HG03469 (cell line): ENCODE results near the gene CIDEB.

Experiments used
- ATAC-seq: cut with Tn5 transposase; IDR thresholded peaks from one replicate; pipeline ENCODE4 v1.9.1; 2021; ENCODE audit warnings: mild to moderate bottlenecking, moderate library complexity, moderate number of reproducible peaks; ENCODE audit not compliant: unreplicated experiment

The CIDEB gene

DNA sequence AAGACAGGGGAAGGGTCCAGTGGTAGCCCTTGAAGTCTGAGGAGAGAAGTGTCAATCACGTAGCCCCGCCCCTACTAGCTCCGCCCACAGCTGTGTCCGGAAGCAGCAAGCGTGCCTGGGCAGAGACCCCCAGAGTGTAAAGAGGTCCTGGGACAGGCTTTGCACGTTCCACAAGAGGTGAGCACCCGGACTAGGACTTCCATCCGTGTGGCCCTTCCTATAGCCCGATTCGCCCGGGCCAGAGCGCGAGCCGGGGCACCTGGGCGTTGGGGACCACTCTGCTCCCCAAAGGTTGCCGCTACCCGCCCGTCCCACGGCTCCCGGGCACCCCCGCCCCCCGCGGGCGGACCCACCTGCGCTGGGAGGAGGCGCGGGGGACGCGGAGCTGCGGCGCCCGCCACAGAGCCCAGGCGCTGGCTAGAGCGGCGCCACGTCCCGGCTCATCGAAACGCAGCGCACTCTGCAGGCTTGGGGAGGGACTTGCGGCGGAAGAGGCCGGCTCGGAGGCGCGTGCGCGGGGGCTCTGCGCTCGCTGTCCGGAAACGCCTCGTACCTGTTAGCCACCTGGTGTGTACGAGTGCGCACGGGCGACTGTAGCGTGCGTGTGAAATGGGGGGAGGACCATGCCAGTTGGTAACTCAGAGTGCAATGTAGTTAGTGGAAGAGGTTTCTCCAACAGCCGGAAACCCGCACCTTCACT is 36.5 kb downstream of the CIDEB start, which contains the start of gene RABGGTA:
TSS of gene RABGGTA (minus strand) at position 464 of the 700 bp plus-strand sequence. CDS start 482 bp downstream, outside the sequence.
- ATAC-seq, result peak; percentile 83

DNA sequence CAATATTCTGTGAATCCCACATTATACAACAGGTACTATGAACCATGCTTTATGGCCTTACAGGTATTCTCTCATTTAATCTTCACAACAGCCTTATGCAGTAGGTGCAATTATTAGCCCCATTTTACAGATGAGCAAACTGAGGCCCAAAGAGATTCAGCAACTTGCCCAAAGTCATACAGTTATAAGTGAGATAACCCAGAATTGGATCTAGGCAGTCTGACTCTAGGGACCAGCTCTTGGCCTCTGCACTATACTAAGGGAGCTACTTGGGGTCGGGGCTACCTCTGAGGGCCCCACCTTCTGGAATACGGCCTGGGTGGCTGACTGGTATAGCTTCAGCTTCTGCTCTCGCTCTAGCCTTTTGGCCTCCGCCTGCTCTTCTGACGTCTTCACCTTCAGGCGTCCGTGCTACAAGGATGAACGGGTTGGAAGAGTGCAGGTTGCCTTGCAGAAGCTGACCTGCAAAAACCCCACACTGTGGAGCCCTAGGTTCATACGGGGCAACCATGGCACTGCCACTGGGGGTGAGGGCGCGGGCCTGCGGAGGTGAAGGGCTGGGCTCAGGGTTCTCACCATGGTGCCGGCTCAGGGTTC is 37.1 kb downstream of the CIDEB start:
- no peak for ATAC-seq

DNA sequence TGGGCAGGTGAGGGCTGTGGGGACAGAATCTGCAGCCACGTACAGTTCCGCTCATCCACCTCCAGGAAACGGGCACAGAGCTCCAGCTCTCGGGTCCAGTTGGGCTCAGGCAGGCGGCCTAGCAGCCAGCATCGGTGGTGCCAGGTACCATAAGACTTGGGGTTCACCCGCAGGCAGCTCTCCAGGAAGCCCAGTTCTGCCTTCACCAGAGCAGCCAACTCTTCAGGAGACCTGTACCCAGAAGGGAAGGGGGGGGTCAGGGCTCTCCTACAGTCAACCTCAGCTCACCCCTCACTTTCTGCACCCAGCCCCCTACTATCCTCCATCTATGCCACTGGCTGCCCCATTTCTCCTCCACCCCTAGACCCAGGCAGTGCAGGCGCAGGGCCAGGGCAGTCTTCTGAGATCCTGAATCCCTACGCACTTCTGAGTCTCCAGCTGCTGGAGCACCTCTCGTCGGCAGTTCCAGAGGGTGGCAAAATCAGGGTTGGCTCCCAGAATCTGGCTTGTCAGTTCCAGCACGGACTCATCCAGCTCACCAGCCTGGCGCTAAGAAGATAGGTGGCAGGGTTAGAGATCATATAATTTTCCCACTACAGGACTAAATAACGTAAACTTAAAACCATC is 37.8 kb downstream of the CIDEB start:
- ATAC-seq, result no peak

DNA sequence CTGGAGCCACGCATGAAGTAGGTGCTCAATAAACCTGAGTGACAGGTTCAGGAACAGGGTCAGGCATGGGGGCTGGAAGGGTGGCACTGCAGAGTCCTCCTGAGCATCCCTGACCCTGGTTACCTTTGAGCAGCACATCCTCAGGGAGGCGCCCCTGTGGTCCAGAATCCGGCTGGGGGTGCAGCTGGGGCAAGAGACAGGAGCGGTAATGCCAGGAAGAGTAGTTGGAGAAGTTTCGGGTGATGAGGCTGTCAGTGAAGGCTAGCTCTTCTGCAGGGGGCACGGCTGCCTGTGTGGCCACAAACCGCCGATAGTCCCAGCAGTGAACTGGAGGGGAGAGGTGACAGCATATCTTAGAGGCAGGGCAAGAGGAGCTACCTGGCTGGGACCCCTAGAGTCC is 38.4 kb downstream of the CIDEB start:
- ATAC-seq, result no peak

DNA sequence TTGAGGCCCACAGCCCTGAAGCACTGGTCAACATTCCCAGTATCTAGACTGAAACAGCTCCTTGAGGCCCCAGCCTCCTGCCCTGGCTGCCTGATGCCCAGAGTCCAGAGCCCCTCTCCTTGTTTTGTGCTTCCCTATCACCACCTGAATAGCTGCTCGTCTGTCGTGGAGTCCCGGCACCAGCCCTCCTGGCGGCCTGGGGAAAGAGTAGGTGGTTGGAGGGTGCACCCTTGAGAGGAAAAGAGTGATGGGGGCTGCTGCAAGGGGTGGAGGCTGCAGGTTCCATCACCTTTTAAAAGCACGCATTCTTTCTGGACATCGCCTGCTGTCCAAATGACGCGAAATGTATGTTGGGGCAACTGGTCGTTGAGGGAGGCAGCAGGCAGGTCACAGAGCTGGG is 39.6 kb downstream of the CIDEB start:
- no peak for ATAC-seq

DNA sequence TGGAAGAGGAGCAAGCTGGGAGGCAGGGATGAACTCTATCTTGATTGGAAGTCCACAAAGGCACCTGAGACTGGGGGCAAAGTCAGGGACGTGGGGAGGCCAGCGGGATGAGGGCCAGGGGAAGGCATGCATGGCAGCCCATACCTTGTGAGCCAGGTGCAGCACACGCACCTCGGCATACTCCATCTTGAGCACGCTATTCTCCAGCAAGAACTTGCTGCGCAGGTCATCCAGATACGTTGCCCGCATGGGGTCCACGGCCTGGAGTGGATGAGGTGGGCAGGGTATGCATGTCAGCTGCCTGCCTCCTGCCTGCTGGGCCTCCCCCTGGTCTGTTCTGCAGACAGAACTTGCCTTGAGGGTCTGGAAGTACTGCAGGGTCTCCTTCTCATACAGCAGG is 40.3 kb downstream of the CIDEB start:
- no peak for ATAC-seq

DNA sequence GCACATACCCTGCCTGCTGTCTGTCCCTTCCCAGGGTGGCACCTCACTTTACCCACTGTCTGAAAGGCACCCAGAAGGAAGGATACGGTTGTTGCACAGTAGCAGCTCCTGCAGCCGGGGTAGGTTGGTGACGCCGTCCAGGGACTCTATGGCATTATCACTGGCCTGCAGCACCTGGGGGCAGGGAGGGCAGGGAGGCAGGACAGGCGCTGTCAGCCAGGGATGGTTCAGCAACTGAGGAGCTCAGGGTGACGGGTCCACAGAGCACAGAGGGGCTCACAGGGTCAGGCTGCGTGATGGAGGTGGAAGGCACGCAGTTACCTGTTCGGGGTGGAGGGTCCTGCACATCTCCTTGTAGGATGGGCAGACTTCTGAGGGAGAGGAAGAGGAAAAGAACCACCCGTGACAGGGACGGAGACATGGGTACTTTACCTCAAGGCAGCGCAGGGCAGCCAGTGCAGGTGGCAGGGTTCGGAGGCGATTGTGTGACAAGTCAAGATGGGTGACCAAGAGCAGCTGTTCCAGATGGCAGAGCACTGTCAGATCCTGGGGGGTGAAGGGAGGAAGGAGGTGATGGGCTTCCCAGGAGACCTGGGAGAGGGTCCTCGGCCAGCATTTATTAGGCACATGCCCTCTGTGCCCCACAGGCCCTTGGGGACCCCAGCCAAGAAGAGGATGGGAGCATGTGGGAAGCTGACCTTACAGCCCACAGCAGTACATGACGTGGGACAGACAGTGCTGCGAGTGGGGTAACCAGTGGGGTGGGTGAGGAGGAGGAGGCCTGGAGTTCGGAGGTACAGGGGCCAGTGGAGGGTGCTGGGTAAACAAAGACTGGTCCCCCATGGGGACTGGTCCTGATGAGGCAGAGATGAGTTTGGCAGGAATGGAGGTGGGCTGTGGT is 41.2 kb downstream of the CIDEB start:
- ATAC-seq, result no peak

DNA sequence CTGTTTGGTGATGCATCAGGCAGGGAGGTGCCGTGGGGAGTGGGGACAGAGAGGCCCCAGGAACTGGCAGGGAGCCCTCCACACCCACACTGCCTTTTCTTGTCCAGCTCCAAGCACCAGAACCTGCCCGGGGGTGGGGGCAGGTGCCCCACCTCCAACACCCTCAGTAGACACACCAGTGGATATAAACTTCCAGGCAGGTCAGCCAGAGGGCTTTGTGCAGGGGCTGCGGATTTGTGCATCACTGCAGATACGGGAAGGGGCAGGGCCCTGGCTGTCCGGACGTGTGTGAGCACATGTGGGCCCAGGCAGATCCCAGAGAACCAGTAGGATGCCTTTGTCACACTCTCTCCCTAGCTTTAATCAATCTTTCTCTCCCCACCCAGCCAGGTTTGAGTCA is 43.5 kb downstream of the CIDEB start:
- no peak for ATAC-seq

DNA sequence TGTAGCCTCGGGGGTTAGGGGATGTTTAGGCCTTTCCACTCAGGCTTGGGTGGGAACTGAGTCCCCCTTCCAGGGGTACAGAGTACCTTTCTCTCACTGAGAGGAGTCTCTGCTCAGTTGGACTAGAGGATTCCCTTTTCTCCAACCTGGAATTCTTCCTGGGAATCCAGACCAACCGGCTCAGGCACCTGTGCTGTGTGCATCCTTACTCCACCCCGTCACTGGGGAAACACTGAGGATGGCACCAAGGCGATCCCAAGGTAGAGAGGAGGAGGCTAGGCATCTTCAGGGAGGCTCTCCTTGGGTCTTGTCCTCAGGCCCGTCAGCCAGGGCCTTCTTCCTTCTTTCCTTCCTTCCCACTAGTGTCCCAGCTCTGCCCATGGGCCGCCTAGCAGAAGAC is 43.9 kb downstream of the CIDEB start:
- no peak for ATAC-seq

DNA sequence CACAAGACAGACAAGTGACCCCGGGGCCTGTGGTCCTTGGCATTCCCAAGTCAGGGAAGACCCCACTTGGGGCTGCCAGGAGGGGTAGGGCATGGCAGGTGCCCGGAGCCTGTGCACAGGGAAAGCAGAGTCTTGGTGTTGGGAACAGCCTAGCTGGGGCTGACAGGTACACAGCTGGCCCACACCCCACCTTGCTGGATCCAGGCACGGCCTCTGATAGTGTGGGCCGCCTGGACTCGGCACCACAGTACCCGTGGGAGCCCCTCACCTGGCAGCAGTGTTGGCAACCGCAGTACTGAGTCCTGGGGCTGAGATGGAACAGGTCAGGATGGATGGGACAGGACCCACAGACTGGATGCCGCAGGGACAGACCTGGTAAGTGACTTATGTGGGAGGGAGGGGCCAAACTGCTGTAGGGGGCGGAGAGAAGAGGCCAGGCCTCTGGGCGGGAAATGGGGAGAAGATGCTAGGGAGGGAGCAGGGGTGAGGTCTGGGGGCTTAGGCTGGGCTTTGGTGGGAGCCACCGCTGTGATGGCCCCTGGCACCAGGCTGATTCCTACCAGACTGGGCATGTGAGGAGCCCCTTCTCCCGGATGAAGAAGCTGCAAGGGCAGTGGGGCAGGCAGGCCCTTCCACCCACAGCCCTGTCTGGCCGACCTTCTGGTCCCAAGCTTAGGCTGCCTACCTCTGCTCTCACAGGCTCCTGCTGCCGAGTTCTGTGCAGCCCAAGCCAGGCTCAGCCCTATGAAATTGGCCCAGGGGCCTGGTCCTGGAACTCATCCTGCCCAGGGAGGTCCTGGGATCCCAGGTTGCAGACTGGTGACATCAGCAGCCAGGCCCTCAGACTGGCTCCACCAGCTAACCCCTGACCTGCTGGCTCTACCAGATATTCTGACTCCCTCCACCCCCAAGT is 44.7 kb downstream of the CIDEB start, which contains the start of gene TGM1:
TSS of gene TGM1 (minus strand) at position 357 of the 913 bp plus-strand sequence. CDS start 825 bp downstream, outside the sequence.
- no peak for ATAC-seq

DNA sequence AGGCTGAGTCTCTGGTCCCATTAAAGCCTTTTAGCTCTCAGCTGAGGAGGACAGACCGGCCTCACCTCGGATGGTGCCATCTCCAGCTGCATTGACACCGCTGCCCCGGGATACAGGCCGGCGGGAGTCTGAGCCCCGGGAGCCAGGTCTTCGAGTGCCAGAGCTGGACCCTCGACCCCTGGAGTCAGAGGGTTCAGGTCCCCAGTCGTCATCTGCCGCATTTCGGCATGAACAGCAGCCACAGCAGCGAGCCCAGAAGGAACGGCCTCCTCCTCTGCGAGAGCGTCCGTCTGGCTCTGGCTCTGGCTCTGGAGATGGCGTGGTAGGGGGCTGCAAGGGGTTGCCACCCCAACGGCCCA is 45.8 kb downstream of the CIDEB start:
- ATAC-seq, result no peak

DNA sequence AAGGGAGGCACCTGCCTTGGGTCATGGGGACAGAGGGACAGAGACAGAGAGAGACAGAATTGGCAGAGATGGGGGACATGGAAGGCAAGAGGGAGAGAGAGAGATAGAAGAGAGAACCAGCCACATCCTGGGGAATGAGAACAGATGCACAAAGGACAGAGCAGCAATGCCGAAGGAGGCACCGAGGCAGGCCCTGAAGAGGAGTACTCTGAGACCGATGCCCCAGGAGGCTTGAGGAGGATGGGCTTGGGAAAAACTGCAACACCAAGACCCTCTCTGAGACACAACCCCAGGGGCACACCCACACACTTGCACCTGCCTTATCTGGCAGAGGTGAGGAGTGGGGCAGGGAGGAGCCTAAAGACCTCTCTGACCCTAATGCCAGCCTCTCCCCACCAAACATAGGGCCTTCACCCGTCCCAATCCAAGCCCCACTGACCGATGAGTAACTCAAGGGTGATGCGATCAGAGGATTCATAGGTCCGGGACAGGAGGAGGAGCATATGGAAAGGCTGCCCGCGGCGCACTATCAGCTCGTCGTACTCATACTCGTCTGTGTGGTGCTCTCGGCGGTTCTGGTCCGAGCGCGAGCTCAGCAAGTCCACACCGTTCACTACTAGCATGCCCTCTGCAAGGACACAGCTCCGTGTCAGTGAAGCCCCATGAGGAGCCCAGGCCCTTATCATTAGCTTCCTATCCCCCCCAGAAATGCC is 46.4 kb downstream of the CIDEB start:
- ATAC-seq, result no peak

DNA sequence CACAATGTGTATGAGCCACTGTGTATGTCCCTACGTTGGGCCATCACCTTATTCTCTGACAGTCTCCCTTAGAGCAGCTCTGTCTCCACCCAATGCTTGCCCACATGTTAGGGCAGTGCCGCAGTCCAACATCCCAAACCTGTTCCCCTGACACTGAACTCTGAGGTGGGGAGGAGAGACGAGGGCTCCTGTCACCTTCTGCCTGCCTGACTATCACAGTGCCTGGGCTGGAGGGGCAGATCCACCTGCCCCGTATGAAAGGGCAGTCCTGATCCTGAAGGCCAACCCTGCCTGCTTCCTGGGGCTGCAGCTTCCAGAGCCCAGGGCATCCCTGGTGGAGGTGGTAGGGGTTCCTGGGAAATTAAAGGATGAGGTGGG is 47.0 kb downstream of the CIDEB start:
- no peak for ATAC-seq

DNA sequence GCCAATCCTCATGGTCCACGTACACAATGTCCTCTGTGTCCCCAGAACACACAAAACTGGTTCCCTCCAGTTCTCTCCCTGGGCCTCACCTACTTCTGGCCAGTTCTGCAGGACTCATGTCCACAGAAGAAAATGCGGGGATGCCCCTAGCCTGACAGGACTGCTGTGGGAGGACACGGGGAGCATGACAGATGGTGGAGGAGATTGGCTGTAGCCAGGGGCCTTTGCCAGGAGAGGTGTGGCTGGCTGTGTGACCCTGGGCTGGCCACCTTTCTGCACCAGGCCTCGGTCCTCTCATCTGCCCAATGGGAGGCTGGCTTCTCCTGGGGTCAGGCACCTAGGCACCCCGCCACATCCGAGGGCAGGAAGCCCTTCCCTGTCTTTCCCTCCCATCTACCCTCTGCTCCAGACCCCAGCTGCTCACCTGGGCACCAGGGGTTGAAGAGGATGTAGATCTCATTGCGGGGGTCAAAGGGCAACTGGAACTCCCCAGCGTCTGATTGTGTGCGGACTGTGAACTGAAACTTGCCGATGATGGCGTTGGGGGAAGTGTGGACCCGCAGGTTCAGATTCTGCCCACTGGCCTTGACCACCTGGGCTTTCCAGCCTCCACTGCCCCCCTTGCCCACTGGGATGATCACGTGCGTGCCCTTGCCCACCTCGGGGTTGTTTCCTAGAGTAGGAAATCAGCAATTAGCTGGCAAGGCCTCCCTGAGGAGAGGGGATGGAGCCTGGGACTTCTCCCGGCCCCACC is 47.6 kb downstream of the CIDEB start:
- ATAC-seq, result no peak

DNA sequence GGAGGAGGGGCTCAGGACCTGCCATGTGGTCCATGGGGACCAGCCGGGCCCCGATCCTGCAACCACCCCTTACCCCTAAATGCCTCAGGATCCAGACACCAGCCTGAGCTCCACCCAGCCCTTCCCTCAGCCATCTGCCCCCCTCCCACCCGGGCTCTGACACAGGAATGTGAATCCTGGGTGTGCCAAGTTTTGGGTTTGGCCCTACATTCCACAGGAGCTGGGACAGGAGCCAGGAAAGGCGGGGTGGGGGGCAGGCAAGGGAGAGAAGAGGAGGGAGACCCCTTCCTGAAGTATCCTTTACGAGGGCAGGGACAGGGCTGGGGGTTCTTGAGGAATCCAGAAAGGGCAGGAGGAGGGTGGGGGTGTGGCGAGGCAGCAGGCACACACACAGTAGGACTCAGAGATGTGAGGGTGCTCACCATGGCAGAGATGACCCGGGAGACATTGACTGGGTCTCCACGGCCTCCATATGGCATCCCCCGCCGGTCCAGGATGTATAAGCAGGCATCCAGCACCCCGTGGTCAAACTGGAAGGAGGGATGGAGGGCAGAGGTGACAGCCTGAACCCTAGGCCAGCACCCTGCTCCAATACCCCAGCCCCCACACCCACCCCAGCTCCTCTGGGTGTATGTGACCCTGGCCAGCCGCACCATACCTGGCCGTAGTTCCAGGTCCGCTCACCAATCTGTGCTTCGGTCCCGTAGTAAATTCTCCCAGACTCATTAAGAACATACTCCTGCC is 48.3 kb downstream of the CIDEB start:
- no peak for ATAC-seq

DNA sequence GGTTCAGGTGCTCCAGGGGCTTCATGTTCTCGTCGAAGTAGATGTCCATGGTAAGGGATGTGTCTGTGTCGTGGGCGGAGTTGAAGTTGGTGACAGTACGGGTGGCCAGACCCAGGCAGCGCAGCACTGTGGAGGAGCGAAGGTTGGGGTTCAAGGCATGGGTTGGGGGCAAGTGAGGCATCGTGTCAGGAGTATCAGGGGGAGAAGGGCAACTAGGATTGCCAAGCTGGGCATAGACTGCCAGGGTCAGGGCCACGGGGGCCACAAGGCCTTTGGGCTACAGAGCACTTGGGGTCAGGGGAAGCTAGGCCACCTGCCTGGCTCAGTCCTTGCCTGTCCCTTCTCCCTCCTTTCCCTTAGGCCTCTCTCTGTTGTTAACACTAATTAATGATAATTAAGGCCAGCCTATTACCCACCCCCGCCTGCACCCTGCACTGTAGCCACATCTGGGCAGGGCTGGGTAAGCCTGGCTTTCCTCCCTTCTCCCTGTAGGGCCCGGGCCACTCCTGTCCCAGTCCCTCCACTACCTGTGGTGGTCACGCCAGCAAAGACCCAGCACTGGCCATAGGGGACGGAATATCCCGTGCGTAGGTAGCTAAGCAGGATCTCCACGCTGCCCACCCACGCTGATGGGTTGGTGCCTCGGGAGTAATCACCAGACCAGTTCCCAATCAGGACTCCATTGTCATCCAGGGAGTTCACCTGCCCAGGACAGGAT is 49.1 kb downstream of the CIDEB start:
- no peak for ATAC-seq

DNA sequence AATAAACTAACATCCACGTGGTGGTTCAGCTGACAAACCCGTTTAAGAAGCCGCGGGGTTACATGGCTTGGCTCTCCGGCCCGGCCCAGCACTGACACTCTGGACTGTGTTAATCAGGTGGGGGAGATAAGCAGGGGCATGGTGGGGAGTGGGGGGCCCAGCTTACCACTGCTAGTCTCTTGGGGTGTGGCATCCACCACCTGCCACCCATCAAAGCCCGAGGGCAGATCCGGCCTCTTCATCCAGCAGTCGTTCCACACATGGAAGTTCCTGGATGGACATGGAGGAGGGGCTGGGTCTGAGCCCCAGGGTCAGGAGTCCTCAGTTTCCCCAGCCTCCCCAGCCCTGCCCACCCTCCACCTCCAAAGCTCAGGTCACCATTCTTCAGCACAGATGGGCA is 49.7 kb downstream of the CIDEB start:
- no peak for ATAC-seq

DNA sequence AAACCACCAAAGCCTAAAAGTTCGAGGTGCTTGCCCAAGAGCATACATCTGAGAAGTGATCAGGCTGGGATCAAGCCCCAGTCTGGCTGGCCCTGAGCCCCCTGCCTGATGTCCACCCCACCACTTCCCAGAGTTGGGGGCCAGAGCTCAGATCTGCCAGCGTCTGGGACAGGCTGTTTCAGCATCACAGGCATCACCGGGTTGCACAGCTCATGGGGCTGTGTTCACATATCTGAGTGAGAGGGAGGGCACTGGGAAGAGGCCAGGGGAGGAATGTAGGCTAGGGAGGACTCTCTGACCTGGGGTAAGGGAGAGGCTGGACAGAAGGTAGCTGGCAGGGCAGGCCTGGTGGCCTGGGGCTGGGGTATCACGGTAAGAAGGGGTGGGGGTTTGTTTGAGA is 50.8 kb downstream of the CIDEB start:
- no peak for ATAC-seq
